HEK293 (cell line): Measurements from ENCODE around the gene MCF2L.

ENCODE experiments used
- BCL11B ChIP-seq: fragments of 450-650 bp; formaldehyde crosslinking; IDR thresholded peaks from 2 replicates; pipeline ENCODE4 v1.5.1; 2016; ENCODE audit warnings: low read depth, missing biosample characterization, missing genetic modification characterization
- CTCF ChIP-seq: fragments of 450-650 bp; formaldehyde crosslinking; IDR thresholded peaks from 2 replicates; pipeline ENCODE4 v1.5.1; 2016; ENCODE audit warnings: missing biosample characterization, missing genetic modification characterization
- HOXD13 ChIP-seq: sonication (generic); formaldehyde crosslinking; IDR thresholded peaks from 2 replicates; pipeline ENCODE4 v1.8.0; 2022; ENCODE audit warnings: missing genetic modification reagents, borderline replicate concordance
- MZF1 ChIP-seq: fragments of 450-650 bp; formaldehyde crosslinking; IDR thresholded peaks from 2 replicates; pipeline ENCODE4 v1.5.1; 2017; ENCODE audit warnings: missing biosample characterization, missing genetic modification characterization, borderline replicate concordance
- YY1 ChIP-seq: fragments of 450-650 bp; formaldehyde crosslinking; IDR thresholded peaks from 2 replicates; pipeline ENCODE4 v1.5.1; 2018; ENCODE audit warnings: missing biosample characterization, missing genetic modification characterization
- ZBTB10 ChIP-seq: fragments of 450-650 bp; formaldehyde crosslinking; IDR thresholded peaks from 2 replicates; pipeline ENCODE4 v1.5.1; 2016; ENCODE audit warnings: missing biosample characterization, missing genetic modification characterization
- ZBTB20 ChIP-seq: fragments of 450-650 bp; formaldehyde crosslinking; IDR thresholded peaks from 2 replicates; pipeline ENCODE4 v1.5.1; 2016; ENCODE audit warnings: missing biosample characterization, missing genetic modification characterization
- ZBTB26 ChIP-seq: fragments of 450-650 bp; formaldehyde crosslinking; optimal IDR thresholded peaks from 2 replicates; pipeline ENCODE3; 2016; ENCODE audit warnings: missing biosample characterization, mild to moderate bottlenecking, missing genetic modification characterization
- ZNF121 ChIP-seq: fragments of 450-650 bp; formaldehyde crosslinking; IDR thresholded peaks from 2 replicates; pipeline ENCODE4 v1.5.1; 2016; ENCODE audit warnings: missing biosample characterization, missing genetic modification characterization
- ZNF211 ChIP-seq: fragments of 450-650 bp; formaldehyde crosslinking; IDR thresholded peaks from 2 replicates; pipeline ENCODE4 v1.5.1; 2016; ENCODE audit warnings: low read depth, missing biosample characterization, missing genetic modification characterization
- ZNF704 ChIP-seq: fragments of 450-650 bp; formaldehyde crosslinking; IDR thresholded peaks from 2 replicates; pipeline ENCODE4 v1.5.1; 2016; ENCODE audit warnings: missing biosample characterization, missing genetic modification characterization
- ZNF707 ChIP-seq: fragments of 450-650 bp; formaldehyde crosslinking; IDR thresholded peaks from 2 replicates; pipeline ENCODE4 v1.5.1; 2016; ENCODE audit warnings: missing biosample characterization, missing genetic modification characterization
- ZSCAN30 ChIP-seq: fragments of 450-650 bp; IDR thresholded peaks from 2 replicates; pipeline ENCODE4 v1.5.1; 2018; ENCODE audit warnings: missing biosample characterization, mild to moderate bottlenecking, missing genetic modification characterization, moderate library complexity

DNA sequence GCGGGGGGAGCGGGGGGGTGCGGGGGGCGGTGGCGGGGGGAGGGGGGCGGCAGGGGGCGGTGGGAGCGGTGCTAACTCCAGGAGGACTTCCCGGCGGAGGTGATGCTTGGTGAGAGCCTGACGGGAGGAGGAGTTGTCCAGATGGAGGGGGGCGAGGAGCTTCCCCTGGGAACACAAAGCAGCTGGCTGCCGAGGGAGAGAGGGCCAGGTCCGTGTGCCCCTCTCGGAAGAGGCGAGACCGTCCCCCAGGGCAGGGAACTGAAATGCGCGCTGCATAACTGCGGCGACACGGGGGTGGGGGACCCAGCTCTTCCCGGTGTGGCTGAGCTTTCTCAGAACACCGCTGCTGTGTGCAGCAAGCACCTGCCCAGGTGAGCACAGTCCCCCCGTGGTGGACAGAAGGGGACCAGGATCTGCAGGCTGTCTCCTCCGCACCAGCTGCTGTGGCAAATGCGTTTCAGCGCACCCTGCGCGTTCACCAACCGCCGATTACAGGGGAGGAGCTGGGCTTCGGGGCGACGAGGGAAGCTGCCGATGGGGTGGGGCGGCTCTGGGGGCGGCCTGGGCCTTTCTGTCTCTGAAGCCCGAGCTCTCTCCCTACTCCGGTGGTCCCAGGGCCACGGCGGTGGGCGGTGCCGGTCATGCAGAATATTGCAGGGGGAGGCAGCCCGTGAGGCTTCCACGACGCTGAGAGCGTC lies 81.9 kb downstream of the MCF2L start:
- TF ChIP-seq ZNF121 (tag by site-specific recombination) (no peak), CTCF (no peak), HOXD13 (CRISPR knock-in tag) (no peak), MZF1 (tag by site-specific recombination) (no peak), ZBTB20 (tag by site-specific recombination) (no peak), ZBTB10 (no peak), ZBTB26 (tag by site-specific recombination) (no peak), ZSCAN30 (tag by site-specific recombination) (no peak), BCL11B (tag by site-specific recombination) (no peak), ZNF704 (tag by site-specific recombination) (no peak), ZNF211 (no peak), YY1 (no peak), ZNF707 (tag by site-specific recombination) (no peak)
